Type B pancreatic cell (in vitro differentiated cells): ENCODE results near the gene DCLK1. TPM values are rescaled to one million over a fixed set of nuclear protein-coding genes. Genes with fewer than 3 reads are reported as not detected.

ENCODE experiments used
- DNase-seq: peaks from one replicate; pipeline ENCODE4 v3.0.0; 2021; ENCODE audit warnings: mixed read lengths; ENCODE audit not compliant: unreplicated experiment; ENCODE audit errors: extremely low spot score
- H3K27ac Mint-ChIP-seq: 2 replicates; pipeline ENCODE4 v1.8.0; 2021; ENCODE audit warnings: mild to moderate bottlenecking, mixed read lengths
- H3K27me3 Mint-ChIP-seq: 2 replicates; pipeline ENCODE4 v1.8.0; 2021; ENCODE audit warnings: mixed read lengths
- H3K36me3 Mint-ChIP-seq: 2 replicates; pipeline ENCODE4 v1.8.0; 2021; ENCODE audit warnings: mixed read lengths
- H3K4me1 Mint-ChIP-seq: one replicate; pipeline ENCODE4 v1.8.0; 2021; ENCODE audit warnings: mixed read lengths; ENCODE audit not compliant: unreplicated experiment
- H3K4me3 Mint-ChIP-seq: 2 replicates; pipeline ENCODE4 v1.8.0; 2021; ENCODE audit warnings: mild to moderate bottlenecking, mixed read lengths
- H3K9me3 Mint-ChIP-seq: 2 replicates; pipeline ENCODE4 v1.8.0; 2021; ENCODE audit warnings: mixed read lengths
- total RNA-seq: library from RNA; stranded (reverse); gene quantifications from 2 replicates; pipeline ENCODE4 v1.2.1, GENCODE V29; 2021; ENCODE audit warnings: low replicate concordance
- TF ChIP-seq, protein P1 (sequence below): fragments of 200-600 bp; sonication (generic); conservative IDR thresholded peaks from 2 replicates; pipeline ENCODE4 v1.5.0; 2021; ENCODE audit warnings: antibody characterized with exemption, mild to moderate bottlenecking

The DCLK1 gene
- total RNA-seq, 1 donor from 2014 or later, result 47.1 TPM

GRCh38 chr13:35729926-35730627, 401.1 kb downstream of the DCLK1 start:
- TF ChIP-seq, protein P1, sequence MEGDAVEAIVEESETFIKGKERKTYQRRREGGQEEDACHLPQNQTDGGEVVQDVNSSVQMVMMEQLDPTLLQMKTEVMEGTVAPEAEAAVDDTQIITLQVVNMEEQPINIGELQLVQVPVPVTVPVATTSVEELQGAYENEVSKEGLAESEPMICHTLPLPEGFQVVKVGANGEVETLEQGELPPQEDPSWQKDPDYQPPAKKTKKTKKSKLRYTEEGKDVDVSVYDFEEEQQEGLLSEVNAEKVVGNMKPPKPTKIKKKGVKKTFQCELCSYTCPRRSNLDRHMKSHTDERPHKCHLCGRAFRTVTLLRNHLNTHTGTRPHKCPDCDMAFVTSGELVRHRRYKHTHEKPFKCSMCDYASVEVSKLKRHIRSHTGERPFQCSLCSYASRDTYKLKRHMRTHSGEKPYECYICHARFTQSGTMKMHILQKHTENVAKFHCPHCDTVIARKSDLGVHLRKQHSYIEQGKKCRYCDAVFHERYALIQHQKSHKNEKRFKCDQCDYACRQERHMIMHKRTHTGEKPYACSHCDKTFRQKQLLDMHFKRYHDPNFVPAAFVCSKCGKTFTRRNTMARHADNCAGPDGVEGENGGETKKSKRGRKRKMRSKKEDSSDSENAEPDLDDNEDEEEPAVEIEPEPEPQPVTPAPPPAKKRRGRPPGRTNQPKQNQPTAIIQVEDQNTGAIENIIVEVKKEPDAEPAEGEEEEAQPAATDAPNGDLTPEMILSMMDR, result no peak
- peaks cover 6% of the 10 kb centered on the region for H3K9me3 Mint-ChIP-seq
- H3K4me3 Mint-ChIP-seq, result no peak overlapping the region
- H3K27ac Mint-ChIP-seq, result no peak overlapping the region
- H3K4me1 Mint-ChIP-seq, result peaks cover 11% of the 10 kb centered on the region
- H3K36me3 Mint-ChIP-seq, result no peaks in the 10 kb centered on the region
- peaks cover 8% of the 10 kb centered on the region for H3K27me3 Mint-ChIP-seq
- DNase-seq, result no peak

- TF ChIP-seq, protein P1, result no peak
- Mint-ChIP-seq H3K36me3 (no peaks in the 10 kb centered on the region), H3K27me3 (peaks cover 19% of the 10 kb centered on the region), H3K9me3 (no peaks in the 10 kb centered on the region), H3K4me3 (no peak overlapping the region), H3K4me1 (peaks cover 19% of the 10 kb centered on the region), H3K27ac (no peak overlapping the region)
- no peak for DNase-seq
Measured at GRCh38 chr13:35727881-35728280, 403.3 kb downstream of the DCLK1 start.

DNA sequence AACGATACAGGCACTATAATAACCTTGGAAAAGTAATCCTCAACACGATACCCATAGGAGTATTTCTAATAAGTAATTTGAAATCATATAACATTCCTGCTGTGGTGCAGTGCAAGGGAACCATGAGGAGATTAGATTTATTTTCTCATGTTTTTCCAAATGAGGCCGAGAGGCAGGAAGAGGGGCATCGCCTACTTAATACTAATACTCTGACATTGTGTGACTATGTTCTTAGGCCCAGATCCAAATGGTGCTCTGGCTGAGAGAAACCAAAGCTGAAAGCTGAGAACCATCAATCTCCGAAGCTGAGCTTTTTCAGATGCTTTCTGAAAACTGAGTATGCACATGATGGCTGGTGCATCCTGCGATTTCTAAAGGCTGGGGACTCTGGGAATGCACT, 406.7 kb downstream of the DCLK1 start:
- no peak for DNase-seq
- Mint-ChIP-seq H3K27me3 (peaks cover 41% of the 10 kb centered on the region), H3K4me3 (no peak overlapping the region), H3K36me3 (no peaks in the 10 kb centered on the region), H3K27ac (no peak overlapping the region), H3K4me1 (peaks cover 30% of the 10 kb centered on the region), H3K9me3 (no peaks in the 10 kb centered on the region)
- TF ChIP-seq, protein P1, result no peak

DNA sequence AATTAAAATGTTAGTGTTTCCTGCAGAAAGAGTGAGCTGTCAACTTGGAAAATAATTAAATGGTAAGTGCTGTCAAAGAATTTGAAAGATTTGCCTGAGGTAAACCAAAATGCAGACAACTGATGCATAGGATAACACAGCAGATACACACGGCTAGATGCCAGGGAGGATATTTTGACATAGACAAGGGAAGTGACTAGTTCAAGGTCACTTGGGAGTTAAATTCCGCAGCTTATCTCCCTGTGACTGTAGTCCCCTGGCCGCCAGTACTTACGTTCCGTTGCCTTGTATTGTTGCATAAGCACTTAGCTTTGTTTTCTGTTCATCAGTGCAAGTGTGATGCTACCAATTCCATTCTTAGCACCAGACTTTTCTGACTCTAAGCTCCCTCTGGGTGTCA, 407.4 kb downstream of the DCLK1 start:
- Mint-ChIP-seq H3K27me3 (peaks cover 45% of the 10 kb centered on the region), H3K36me3 (no peaks in the 10 kb centered on the region), H3K4me1 (peaks cover 30% of the 10 kb centered on the region), H3K9me3 (no peaks in the 10 kb centered on the region), H3K27ac (no peak overlapping the region), H3K4me3 (no peak overlapping the region)
- TF ChIP-seq, protein P1, result no peak
- DNase-seq, result no peak

GRCh38 chr13:35723053-35723461, 408.1 kb downstream of the DCLK1 start:
- Mint-ChIP-seq H3K36me3 (no peaks in the 10 kb centered on the region), H3K4me1 (peaks cover 30% of the 10 kb centered on the region), H3K4me3 (no peak overlapping the region), H3K9me3 (no peaks in the 10 kb centered on the region), H3K27ac (no peak overlapping the region), H3K27me3 (peaks cover 42% of the 10 kb centered on the region)
- TF ChIP-seq, protein P1, result no peak
- DNase-seq, result no peak
